Activated CD4-positive, alpha-beta T cell treated with anti-CD3 and anti-CD28 coated beads, Interleukin-2, amount 50 U/mL, for 1 hour (primary cell): ENCODE measurements around the gene MMADHC.

Experiments
- DNase-seq: peaks from one replicate; pipeline ENCODE4 v3.0.0-alpha.2; 2020

The MMADHC gene

GRCh38 chr2:149587220-149587949, at the start of gene MMADHC:
Gene MMADHC (minus strand): TSS chr2:149587775. CDS start chr2:149587097, 678 bp downstream.
- peak; percentile 92 for DNase-seq

- DNase-seq: no peak
Measured at GRCh38 chr2:149634103-149634502, 46.5 kb upstream of the MMADHC start.

- DNase-seq: no peak
Measured at GRCh38 chr2:149630445-149630844, 42.9 kb upstream of the MMADHC start.

- DNase-seq: no peak
Measured at GRCh38 chr2:149629026-149629425, 41.5 kb upstream of the MMADHC start.

GRCh38 chr2:149627111-149627801, 39.7 kb upstream of the MMADHC start:
- DNase-seq: no peak

- DNase-seq: no peak
Measured at GRCh38 chr2:149625671-149626070, 38.1 kb upstream of the MMADHC start.

GRCh38 chr2:149625271-149625670, 37.7 kb upstream of the MMADHC start:
- DNase-seq: no peak

GRCh38 chr2:149622343-149622742, 34.8 kb upstream of the MMADHC start:
- DNase-seq: no peak

GRCh38 chr2:149617476-149617875, 29.9 kb upstream of the MMADHC start:
- no peak for DNase-seq

- DNase-seq: no peak
Measured at GRCh38 chr2:149616681-149617456, 29.3 kb upstream of the MMADHC start.

GRCh38 chr2:149613704-149614103, 26.1 kb upstream of the MMADHC start:
- DNase-seq: no peak

GRCh38 chr2:149612122-149612521, 24.5 kb upstream of the MMADHC start:
- DNase-seq: no peak

GRCh38 chr2:149611100-149611820, 23.7 kb upstream of the MMADHC start:
- no peak for DNase-seq

- no peak for DNase-seq
Measured at GRCh38 chr2:149606251-149606811, 18.8 kb upstream of the MMADHC start.

- no peak for DNase-seq
Measured at GRCh38 chr2:149603248-149603647, 15.7 kb upstream of the MMADHC start.

- no peak for DNase-seq
Measured at GRCh38 chr2:149601141-149601796, 13.7 kb upstream of the MMADHC start.

GRCh38 chr2:149597668-149598326, 10.2 kb upstream of the MMADHC start:
- DNase-seq: peak; percentile 21

GRCh38 chr2:149597050-149597667, 9.6 kb upstream of the MMADHC start:
- DNase-seq: no peak

GRCh38 chr2:149596471-149596870, 8.9 kb upstream of the MMADHC start:
- no peak for DNase-seq

GRCh38 chr2:149595056-149595963, 7.7 kb upstream of the MMADHC start:
- no peak for DNase-seq
